NCI-H345 treated with DMSO at 0.1 percent for 48 hours (cell line): Measurements from ENCODE around the gene LAMP1.
"Not testable (repeated sequence)": the region's sequence is repeated elsewhere in the genome, so short reads cannot be mapped to it uniquely, and the experiment has no call there.

Experiments
- DNase-seq: peaks from one replicate; lab custom pipeline; 2025; ENCODE audit not compliant: unreplicated experiment; lab: John Stamatoyannopoulos, UW

The LAMP1 gene, protein sequence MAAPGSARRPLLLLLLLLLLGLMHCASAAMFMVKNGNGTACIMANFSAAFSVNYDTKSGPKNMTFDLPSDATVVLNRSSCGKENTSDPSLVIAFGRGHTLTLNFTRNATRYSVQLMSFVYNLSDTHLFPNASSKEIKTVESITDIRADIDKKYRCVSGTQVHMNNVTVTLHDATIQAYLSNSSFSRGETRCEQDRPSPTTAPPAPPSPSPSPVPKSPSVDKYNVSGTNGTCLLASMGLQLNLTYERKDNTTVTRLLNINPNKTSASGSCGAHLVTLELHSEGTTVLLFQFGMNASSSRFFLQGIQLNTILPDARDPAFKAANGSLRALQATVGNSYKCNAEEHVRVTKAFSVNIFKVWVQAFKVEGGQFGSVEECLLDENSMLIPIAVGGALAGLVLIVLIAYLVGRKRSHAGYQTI

DNA sequence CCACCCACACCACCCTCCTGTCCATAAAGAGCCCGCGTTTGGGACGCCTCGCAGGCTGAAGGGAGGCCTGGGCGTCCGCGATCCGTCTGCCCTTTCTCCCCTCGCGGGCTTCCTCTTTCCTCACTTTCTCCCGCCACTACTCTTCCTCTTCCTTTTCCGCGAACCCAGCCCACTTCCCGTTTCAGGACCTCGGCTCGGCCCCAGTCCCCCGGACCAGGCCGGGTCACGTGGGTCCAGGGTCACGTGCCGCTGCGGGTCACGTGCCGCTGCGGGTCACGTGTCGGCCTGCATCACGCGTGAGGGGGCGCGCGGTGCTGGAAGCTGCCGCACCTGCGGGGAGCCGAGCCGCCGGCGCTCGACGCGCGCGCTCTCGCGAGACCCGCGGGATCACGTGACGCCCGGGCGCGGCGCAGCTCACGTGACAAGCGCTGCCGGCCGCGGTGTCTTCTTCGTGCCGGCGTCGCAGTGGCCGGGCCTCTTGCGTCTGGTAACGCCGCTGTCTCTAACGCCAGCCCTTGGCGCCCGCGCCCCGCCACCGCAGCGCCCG, at the start of gene LAMP1:
LAMP1 (plus strand) TSS at position 417 of the 547 bp plus-strand sequence. CDS start 196 bp downstream, outside the sequence.
- DNase-seq: peak; percentile 83

DNA sequence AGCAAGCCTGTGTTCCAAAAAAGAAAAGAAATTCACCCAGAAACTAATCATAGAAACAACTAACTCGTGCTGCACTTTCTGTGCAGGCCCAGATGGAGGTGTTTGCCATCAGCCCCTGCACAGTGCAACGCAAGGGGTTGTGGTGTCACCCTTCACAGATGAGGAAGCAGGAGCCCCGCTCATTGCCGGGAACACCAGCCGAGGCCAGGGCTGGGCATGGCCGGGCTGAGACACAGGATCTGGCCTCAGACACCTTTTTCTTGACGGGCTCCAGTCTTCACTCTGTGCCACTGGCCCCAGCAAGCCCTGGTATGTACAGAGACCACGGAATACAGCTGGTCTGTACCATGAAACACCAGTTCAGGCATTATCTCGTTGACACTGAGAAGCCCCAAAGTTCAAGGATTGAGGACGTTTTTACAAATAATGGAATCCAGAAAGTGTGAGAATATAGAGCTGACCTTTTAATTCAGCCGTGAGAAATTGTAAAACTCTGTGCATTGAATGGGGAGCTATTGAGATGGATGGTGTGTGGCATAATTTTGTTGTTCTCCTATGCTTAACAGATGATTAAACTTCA, 44.4 kb upstream of the LAMP1 start:
- no peak for DNase-seq

DNA sequence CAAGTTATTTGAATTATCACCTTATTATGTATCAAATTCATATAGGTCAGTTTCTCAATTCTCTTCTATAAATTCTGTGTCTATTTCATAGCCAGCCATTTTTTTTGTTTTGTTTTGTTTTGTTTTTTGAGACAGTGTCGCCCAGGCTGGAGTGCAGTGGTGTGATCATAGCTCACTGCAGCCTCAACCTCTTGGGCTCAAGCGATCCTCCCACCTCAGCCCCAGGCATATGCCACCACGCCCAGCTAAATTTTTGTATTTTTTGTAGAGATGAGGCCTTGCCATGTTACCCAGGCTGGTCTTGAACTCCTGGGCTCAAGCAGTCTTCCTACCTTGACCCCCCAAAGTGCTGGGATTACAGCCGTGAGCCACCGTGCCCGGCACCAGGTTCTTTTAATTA, 39.1 kb upstream of the LAMP1 start:
- not testable (repeated sequence) for DNase-seq

DNA sequence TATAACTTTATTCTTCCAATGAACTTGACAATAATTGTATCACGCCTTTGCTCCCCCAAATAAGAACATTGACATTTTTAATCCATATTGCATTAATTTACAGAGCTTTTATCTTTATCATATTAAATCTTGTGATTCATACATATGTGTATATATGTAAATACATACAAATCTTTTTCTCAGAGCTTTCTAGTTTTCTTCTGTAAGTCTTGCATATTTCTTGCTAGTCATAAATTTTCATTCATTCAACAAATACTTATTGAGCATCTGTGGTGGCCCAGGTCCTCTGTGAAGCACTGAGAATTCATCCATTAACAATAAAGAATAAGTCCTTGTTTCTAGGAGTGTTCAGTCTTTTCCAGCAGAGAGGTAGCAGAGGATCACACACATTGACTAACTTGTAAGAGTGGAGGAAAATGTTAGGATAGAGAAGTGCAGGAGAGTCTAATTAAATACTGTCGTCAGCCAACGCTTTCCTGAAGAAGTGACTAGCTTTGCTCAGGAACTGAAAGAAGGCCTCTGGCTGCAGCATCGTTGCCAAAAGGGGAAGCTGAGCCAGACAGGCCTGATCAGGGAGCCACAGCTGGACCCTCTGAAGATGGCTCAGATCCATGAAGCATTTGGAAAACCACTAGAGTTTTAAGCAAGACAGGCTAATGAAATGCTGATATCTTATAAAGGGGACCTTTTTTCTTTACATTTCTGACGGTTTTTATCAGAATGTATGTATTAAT, 38.6 kb upstream of the LAMP1 start:
- no peak for DNase-seq

DNA sequence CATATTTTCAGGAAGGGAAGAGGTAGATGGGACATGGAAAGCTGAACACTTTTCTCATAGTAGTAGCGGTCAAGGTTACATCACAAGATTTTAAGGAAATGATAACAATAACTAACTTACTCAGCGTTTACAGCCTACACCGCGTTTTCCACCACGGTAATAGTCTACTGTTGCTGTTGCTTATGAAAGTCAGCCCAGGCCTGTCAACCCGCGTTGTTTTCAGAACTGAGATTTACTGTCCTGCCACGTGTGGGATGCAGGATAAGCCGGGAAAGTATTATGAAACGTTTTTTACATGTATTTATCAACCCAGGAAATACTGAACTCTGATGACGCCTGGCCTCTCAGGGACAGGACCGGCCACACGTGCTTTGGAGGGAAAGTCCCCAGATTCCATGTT, 36.0 kb upstream of the LAMP1 start:
- no peak for DNase-seq

DNA sequence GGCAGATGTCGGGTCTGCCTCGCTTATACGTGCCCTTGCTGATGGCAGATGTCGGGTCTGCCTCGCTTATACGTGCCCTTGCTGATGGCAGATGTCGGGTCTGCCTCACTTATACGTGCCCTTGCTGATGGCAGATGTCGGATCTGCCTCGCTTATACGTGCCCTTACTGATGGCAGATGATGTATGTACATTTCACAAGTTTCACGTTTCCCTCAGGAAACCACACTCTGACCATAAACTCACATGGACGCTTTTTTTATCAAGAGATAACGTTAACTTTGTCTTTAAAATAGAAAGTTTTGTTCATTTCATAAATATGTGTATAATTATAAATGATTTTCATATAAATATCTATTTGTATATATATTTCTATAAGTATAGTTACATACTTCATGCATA, 34.0 kb upstream of the LAMP1 start:
- not testable (repeated sequence) for DNase-seq

DNA sequence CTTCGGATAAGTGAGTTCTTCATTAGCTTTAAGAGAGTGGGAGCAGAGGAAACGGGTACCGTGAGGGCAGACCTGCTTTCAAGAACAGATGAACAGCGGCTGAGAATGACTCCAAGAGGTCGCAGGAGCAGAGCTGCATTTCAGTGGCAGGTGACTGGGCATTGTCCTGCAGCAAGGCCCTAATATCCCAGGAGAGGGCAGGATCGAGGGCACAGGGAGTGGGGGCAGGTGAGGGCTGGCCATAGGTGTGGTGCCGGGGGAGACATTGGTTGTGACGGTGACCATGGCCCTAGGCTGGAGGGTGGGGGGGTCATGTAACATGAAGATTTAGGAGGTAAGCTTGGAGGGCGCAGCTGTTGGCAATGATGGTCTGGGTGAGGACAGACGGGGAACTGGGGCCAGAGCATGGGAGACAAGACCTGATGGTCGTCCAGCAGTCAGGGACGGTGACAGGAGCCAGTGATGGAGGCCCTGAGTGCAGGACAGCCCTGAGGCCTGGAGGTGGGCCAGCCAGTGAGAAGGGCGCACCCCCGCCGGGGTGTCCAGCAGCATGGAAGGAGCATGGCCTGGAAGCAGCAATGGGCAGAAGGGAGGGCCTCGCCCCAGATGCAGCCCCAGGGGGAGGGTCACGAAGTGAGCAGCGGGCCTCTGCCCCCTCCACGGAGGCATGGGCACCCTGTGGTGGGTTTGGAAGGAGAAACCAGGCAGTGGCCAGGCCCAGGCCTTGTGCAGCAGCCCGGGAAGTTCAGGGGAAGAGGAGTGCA, 29.2 kb upstream of the LAMP1 start:
- DNase-seq: no peak

DNA sequence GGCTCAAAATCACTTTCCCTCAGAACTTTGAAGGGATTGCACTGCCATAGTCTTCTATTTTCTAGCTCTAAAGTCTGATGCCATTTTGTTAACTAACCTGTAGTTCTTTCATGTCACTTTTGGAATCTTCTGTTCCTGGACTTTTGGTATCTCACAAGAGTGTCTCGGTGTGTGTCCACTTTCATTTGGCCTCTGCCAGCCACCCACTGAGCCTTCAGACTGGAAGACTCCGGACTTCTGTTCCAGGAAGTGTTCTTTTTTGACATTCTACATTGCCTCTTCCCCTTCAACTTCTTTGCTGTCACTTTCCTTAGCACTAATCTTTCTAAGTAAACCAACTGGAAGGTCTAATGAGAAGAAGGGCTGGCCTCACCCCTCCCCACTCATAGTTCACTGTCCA, 25.0 kb upstream of the LAMP1 start:
- DNase-seq: no peak

DNA sequence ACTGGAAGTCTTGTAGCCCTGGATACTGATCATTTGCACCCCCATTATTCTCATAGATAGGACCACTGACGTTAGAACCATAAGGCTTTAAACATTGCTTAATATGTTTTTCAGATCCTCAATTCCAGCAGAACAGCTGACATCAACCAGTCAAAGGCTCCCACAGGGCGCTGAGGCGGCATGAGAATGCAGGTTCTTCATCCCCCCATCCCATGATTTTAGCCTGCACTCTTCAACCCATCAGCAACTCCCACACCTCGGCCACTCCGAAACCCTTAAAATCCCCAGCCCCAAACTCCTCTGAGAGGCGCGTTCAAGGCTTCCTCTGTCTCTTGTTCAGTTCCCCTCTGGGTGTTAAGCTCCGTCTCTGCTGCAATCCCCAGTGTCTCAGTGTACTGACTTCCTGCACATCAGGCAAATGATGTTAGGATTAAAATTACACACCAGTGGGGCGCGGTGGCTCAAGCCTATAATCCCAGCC, 24.3 kb upstream of the LAMP1 start:
- no peak for DNase-seq

DNA sequence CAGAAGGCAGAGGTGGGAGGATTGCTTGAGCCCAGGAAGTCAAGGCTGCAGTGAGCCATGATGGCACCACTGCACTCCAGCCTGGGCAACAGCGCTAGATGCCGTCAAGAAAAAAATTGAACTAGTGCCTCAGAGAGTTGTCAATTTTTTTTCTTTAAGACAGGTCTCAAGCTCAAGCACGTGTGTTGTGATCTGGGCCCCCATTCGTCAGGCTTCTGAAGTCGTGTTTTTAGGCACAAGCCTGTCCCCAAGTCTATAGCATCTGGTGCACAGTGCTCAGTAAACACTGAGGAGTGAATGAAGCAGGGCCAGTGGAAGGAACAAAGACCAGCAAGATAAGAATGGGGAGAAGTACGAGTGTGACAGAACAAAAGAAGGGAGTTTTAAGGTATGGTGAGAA, 23.7 kb upstream of the LAMP1 start:
- no peak for DNase-seq

DNA sequence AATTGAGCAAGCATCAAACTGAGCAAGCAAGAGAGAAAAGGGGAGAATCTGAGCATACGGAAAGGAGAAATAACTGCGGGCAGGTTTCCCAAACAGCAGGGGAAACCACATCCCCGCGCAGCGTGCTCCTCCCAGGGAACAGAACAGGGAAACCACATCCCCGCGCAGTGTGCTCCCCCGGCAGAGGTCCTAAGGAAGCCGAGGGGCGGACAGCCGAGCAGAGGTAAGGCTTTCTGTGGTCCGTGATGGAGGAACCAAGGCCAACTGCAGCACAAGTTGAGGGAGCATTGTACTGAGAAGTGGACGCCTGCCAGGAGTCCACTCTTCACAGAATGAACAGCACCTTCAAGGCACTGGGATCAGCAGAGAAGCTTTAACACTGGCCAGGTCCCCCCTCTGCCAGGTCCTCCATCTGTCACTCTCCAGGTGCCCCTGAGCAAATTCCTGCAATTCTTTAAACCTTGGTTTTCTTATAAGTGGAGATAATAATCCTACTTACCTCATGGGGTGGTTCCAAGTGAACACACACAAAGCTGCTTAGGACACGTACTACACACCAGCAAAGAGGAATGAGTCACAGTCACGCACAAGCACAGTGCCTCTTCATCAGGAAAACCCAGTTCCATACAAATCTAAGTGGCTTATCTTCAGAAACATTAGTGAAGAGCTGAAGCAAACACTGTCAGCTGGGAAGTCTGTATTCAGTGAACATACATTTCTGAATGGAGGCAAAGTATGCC, 23.0 kb upstream of the LAMP1 start:
- no peak for DNase-seq

DNA sequence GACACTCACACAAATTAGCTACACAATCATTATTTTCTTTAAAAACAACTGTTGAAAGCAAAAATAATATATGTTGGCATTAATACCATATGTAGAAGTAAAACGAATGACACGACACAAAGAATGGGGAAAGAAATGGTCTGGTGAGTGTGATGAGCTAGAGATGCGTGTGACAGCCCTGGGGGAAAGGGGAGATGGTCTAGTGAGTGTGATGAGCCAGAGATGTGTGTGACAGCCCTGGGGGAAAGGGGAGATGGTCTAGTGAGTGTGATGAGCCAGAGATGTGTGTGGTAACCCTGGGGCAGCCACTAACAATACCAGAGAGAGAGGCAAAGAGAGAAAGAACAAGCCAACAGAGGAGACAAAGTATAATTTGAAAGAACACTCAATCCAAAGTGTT, 22.3 kb upstream of the LAMP1 start:
- DNase-seq: no peak

DNA sequence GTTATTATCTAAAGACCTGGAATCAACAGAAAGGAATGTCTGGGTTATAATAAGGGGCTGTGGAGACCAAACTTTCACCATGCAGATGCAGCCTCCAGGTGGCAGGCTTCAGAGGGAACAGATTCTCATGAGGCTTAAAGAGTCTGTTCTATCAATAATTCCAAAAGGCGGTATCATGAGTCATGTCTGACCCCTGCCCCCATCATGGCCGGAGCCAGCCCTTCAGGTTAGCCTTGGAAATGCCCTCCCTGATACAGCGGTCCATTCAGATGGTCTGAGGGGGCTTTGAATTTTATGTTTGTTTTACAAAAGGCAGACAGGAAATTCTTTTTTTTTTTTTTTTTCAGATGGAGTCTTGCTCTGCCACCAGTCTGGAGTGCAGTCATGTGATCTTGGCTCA, 21.7 kb upstream of the LAMP1 start:
- DNase-seq: peak; percentile 7

DNA sequence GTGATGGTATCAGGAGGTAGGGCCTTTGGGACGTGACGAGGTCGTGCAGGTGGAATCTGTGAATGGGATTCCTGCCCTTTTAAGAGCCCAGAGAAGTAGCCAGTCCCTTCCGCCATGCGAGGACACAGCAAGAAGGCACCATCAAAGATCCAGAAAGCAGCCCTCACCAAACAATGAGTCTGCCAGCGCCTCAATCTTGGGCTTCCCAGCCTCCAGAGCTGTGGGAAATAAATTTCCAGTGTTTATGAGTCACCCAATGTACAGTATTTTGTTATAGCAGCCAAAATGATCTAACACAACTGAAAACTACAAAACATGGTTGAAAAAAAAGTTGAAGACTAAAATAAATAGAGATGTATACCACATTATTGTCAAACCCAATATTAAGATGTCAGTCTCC, 16.9 kb upstream of the LAMP1 start:
- DNase-seq: no peak

DNA sequence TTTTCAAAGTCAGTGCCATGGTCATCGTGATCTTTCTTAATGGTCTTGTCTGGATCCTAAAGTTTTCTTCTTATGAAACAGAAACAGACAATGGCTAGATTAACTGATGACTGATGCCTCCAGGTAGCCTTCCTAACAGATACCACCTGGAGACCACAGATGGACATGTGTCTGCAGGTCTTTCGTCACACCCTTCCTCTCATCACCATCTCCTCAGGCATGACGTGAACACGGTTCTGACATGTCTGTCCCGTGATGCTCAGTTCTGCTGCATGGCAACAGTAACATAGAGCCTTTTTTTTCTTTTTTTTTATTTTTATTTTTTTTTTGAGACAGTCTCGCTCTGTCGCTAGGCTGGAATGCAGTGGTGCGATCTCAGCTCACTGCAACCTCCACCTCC, 13.1 kb upstream of the LAMP1 start:
- no peak for DNase-seq

DNA sequence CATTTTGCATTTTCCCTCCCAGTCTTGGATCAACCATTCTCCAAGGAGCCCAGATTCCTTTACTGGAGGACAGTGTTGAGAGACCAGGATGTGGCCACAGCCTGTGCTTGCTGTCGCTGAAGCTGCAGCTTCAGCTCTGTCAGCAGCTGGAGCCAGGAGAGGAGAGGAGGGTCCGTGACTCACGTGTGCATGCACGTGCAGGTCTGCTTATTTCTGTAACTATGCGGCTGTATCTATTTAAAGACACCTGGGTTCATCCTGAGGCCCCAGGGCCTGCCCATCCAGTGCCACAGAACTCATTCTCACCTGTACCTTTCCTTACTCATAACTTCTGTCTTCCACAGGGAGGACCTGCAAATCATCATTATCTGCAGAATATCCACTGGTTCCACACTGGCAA, 8.2 kb upstream of the LAMP1 start:
- no peak for DNase-seq

DNA sequence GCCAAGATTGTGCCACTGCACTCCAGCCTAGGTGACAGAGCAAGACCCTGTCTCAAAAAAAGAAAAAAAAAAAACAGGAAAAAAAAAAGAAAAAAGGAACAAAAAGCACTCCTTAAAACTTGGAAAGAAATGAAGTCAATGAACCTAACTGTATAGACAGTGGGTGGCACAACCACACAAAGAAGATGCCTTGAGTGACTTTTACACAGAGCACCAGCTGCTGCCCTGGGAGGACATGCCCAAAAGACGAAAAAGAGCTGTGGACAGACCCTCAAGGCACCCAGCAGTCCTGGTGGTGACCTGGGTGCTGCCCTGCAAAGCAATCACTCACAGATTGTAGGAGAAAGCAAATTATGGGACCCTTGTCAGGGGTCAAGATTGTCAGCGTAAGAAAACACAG, 5.9 kb upstream of the LAMP1 start:
- DNase-seq: no peak

DNA sequence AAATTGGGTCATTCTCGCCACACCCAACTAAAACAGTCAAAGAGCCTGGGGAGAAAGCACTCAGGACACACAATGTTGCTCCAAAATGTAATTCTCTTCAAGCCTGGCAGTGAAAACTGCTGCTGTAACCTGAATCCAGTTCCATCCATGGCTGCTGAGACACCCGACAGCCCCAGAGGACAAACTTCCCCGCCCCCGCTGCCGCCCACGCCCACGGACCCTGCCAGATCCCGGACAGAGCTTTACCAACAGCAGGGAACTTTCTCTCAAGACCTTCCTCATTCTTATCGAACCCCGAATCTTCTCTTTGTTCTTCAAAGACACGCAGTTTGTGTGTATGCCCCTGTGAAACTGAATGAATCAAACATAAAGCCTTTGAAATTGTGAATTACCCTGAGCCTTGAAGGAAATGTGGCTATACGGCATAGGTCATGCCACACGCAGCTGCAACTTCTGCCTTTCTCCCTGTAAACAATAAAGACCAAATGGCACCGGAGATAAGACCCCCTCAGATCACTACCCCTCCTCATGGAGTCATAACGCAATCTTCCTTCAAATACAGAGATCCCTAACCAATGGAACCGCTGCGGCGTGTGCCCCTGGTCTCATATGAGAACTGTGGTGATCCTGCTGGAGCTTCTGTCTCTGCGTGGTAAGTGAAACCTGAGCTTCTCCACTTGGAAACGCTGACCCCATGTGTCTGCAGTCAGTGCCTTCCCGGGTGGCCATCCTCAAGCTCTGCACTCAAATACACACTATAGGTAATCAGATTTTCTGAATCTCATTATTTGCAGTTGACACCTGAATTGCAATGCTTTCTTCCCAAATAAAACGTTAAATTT, 4.8 kb upstream of the LAMP1 start:
- DNase-seq: peak; percentile 14

DNA sequence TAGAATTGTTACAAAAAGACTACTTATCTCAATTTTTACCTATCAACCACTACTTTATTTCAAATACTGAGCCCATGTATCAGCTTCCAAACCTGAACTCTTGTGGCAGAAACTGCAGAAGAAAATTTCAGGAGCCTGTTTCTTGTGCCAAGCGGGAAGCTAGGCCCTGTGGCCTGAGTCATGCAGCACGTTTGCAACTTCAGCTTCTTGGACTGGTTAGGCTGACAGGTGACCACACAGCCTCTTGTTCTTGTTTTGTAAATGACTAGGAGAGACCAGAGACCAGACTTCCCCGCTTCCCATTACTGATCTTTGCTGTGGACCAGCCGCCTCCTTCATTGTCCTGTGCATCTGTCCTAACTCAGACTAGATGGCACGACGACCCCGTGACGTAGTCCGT, 3.4 kb upstream of the LAMP1 start:
- no peak for DNase-seq
